ENCODE data around the gene CFAP74. TPM values are rescaled to one million over a fixed set of nuclear protein-coding genes. Genes with fewer than 3 reads are reported as not detected.

The CFAP74 gene
- total RNA-seq, 1 donor from 2014 or later: not detected

- H3K4me3 ChIP-seq (ENCODE audit: low read depth, low read length): no peak overlapping the region
- no peak for TF ChIP-seq CTCF (conservative IDR thresholded peaks at IDR 0.05; ENCODE audit: low read depth, low read length)
- no peak for DNase-seq (ENCODE audit: low read depth)
These were observed 28.3 kb upstream of the CFAP74 start for GRCh38 chr1:2031546-2032540.

- no peak for TF ChIP-seq CTCF (conservative IDR thresholded peaks at IDR 0.05; ENCODE audit: low read depth, low read length)
- no peak overlapping the region for H3K4me3 ChIP-seq (ENCODE audit: low read depth, low read length)
- no peak for DNase-seq (ENCODE audit: low read depth)
These were observed 26.7 kb upstream of the CFAP74 start for GRCh38 chr1:2030076-2030871.

GRCh38 chr1:2029561-2029960 is 26.0 kb upstream of the CFAP74 start:
- no peak for TF ChIP-seq CTCF (conservative IDR thresholded peaks at IDR 0.05; ENCODE audit: low read depth, low read length)
- no peak overlapping the region for H3K4me3 ChIP-seq (ENCODE audit: low read depth, low read length)
- no peak for DNase-seq (ENCODE audit: low read depth)

GRCh38 chr1:2028870-2029560 is 25.4 kb upstream of the CFAP74 start:
- no peak for TF ChIP-seq CTCF (conservative IDR thresholded peaks at IDR 0.05; ENCODE audit: low read depth, low read length)
- no peak for DNase-seq (ENCODE audit: low read depth)
- H3K4me3 ChIP-seq (ENCODE audit: low read depth, low read length): no peak overlapping the region

- DNase-seq (ENCODE audit: low read depth): no peak
- no peak for TF ChIP-seq CTCF (conservative IDR thresholded peaks at IDR 0.05; ENCODE audit: low read depth, low read length)
These were observed 24.5 kb upstream of the CFAP74 start for GRCh38 chr1:2027961-2028583.

GRCh38 chr1:2025491-2025981 is 21.9 kb upstream of the CFAP74 start:
- no peak overlapping the region for H3K4me3 ChIP-seq (ENCODE audit: low read depth, low read length)
- DNase-seq (ENCODE audit: low read depth): no peak
- TF ChIP-seq CTCF (conservative IDR thresholded peaks at IDR 0.05; ENCODE audit: low read depth, low read length): no peak

More at GRCh38 chr1:2027961-2028583, 24.5 kb upstream of the CFAP74 start:
- H3K4me3 ChIP-seq (ENCODE audit: low read depth, low read length): no peak overlapping the region

Measured in epithelial cell of proximal tubule (primary cell).